Breast epithelium (tissue), 4 donors: Measurements from ENCODE around the gene PHRF1. TPM values are rescaled to one million over a fixed set of nuclear protein-coding genes. Genes with fewer than 3 reads are reported as not detected.
"Not testable (repeated sequence)": the region's sequence is repeated elsewhere in the genome, so short reads cannot be mapped to it uniquely, and the experiment has no call there.

Experiments used
- DNase-seq, 2 donors: peaks; one replicate each; pipeline ENCODE4 v3.0.0-alpha.2; 2019; ENCODE audit warnings: low spot score in 2 of 2
- H3K27ac ChIP-seq, 2 donors: fragments of 200-600 bp; sonication (generic) in 1 of 2; one replicate each; pipeline ENCODE4 v1.5.1; 2016 to 2019; ENCODE audit warnings: mild to moderate bottlenecking in 1 of 2
- H3K27me3 ChIP-seq, 2 donors: fragments of 200-600 bp; sonication (generic) in 1 of 2; one replicate each; pipeline versions ENCODE4 v1.5.1 to v1.6.0; 2017 to 2019; ENCODE audit warnings: control low read depth in 1 of 2, mild to moderate bottlenecking in 1 of 2
- H3K36me3 ChIP-seq: fragments of 200-600 bp; one replicate; pipeline ENCODE4 v1.5.1; 2019
- H3K4me1 ChIP-seq, 2 donors: fragments of 200-600 bp; sonication (generic); one replicate each; pipeline ENCODE4 v1.5.1; 2016 to 2019; ENCODE audit warnings: control low read depth in 1 of 2
- H3K4me3 ChIP-seq, 3 donors: fragments of 200-600 bp; sonication (generic); 1 replicate in 2 of 3; 2 replicates in 1 of 3; pipeline ENCODE4 v1.5.1; 2016 to 2019; ENCODE audit warnings: mild to moderate bottlenecking in 3 of 3, moderate library complexity in 2 of 3
- H3K9me3 ChIP-seq, 2 donors: fragments of 200-600 bp; sonication (generic) in 1 of 2; one replicate each; pipeline ENCODE4 v1.5.1; 2016 to 2019; ENCODE audit warnings: control low read depth in 1 of 2
- CTCF ChIP-seq, 3 donors: fragments of 450-650 bp; IDR thresholded peaks; one replicate each; pipeline ENCODE4 v1.5.1; 2016 to 2017; ENCODE audit warnings: antibody characterized with exemption in 3 of 3, mild to moderate bottlenecking in 3 of 3, moderate library complexity in 3 of 3
- POLR2A ChIP-seq: fragments of 450-650 bp; IDR thresholded peaks from one replicate; pipeline ENCODE4 v1.6.1; 2016; ENCODE audit warnings: antibody characterized with exemption, mild to moderate bottlenecking, moderate library complexity
- POLR2AphosphoS5 ChIP-seq, 3 donors: sonication (generic); formaldehyde crosslinking; IDR thresholded peaks; one replicate each; pipeline ENCODE4 v1.6.1; 2017; ENCODE audit warnings: antibody characterized with exemption in 3 of 3
- intact Hi-C: fragments of 100-400 bp; cut with DNase I; formaldehyde crosslinking; loops from one replicate; pipeline ENCODE4 v1.15.1; 2023; ENCODE audit warnings: low total_unique reads
- total RNA-seq, 3 donors: library from RNA; depleted of rRNA; stranded (reverse); fragments of >200 nt; gene quantifications; one replicate each; pipeline ENCODE4 v1.1.0, GENCODE V29; 2016

Gene PHRF1
- total RNA-seq, 3 donors from 2014 or later = 18.6 to 22.1 (median 21.3) TPM

DNA sequence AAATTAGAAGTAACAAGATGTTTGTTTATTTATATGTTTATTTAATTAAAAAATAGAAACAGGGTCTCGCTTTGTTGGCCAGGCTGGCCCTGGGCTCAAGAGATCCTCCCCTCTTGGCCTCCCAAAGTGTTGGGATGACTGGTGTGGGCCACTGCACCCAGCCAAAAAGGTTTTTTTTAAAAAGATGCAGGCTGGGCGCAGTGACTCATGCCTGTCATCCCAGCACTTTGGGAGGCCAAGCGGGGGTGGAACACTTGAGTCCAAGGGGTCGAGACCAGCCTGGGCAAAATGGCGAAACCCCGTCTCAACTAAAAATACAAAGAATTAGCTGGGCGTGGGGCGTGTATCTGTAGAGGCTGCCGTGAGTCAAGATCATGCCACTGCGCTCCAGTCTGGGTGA, 74.2 kb downstream of the PHRF1 start:
- no peak for TF ChIP-seq POLR2A
- no peaks in the 10 kb centered on the region for H3K9me3 ChIP-seq

GRCh38 chr11:653136-653535, 76.9 kb downstream of the PHRF1 start:
- H3K4me1 ChIP-seq, H3K4me3 ChIP-seq, H3K9me3 ChIP-seq, DNase-seq, H3K27me3 ChIP-seq, H3K27ac ChIP-seq, H3K36me3 ChIP-seq, intact Hi-C loops: not testable (repeated sequence)

More for the DNA sequence above, 74.2 kb downstream of the PHRF1 start:
- intact Hi-C loops = no loop called here
- no peaks in the 10 kb centered on the region for H3K4me1 ChIP-seq
- H3K27ac ChIP-seq = no peak overlapping the region
- H3K36me3 ChIP-seq = no peaks in the 10 kb centered on the region
- no peak overlapping the region for H3K4me3 ChIP-seq
- no peak for DNase-seq
- H3K27me3 ChIP-seq = no peaks in the 10 kb centered on the region

DNA sequence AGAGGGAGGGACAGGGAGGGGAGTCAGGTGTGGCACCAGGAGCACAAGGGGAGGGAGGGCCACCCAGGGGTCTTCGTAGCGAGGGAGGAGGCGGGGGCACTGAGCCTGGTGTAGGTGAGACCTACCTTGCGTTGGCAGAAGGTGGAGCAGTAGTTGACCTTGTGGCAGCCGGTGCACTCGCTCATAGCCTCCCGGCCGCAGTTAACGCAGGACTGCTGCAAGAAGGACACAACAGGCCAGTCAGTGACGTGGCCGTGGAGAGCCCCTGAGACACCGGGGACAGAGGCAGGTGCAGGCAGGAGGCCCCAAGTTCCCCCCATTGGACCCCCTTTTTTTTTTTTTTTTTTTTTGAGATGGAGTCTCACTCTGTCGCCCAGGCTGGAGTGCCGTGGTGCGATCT, 77.6 kb downstream of the PHRF1 start:
- Histone ChIP-seq H3K27ac (no peak overlapping the region), H3K9me3 (no peaks in the 10 kb centered on the region), H3K4me3 (no peak overlapping the region), H3K27me3 (no peaks in the 10 kb centered on the region), H3K36me3 (no peaks in the 10 kb centered on the region), H3K4me1 (no peaks in the 10 kb centered on the region)
- no peak for DNase-seq
- TF ChIP-seq POLR2AphosphoS5 (IDR thresholded peaks at IDR 0.05) (no peak), POLR2A (no peak), CTCF (IDR thresholded peaks at IDR 0.05) (no peak)
- intact Hi-C loops = no loop called here

GRCh38 chr11:654444-654843, 78.2 kb downstream of the PHRF1 start:
- intact Hi-C loops = not testable (repeated sequence)

DNA sequence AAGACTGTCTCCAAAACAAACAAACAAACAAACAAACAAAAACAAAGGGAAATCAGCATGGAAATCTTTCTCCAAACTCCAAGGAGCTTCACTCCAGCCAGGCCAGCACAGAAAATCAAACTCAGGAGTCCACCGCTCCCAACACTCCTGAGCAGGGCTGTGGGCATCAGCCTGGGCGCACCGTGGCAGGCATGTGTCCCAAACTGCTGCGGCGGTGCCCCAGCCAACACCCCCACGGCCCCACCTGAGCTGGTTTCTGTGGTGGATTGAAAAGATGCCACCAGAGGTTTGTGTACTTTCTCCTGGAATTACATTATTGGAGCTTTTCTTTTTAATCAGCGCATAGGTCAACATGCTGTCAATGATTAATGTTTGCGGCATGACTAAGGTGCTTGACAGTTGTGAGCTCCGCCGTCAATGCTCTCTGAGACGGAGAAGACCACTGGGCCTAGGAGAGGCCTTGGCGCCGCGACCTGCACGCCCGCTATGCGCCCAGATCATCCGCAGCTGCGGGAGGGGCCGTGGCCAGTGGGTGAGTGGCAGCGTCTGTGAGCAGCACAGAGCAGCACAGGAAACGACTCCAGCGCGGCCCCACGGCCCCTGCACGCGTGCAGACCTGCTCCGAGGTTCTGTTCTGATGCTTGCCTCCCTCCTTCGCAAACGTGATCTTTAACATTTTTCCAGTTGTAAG, 78.9 kb downstream of the PHRF1 start:
- no peaks in the 10 kb centered on the region for H3K27me3 ChIP-seq
- TF ChIP-seq CTCF (IDR thresholded peaks at IDR 0.05) (no peak), POLR2AphosphoS5 (IDR thresholded peaks at IDR 0.05) (no peak), POLR2A (no peak)
- no peak for DNase-seq
- intact Hi-C loops = no loop called here
- no peaks in the 10 kb centered on the region for H3K9me3 ChIP-seq
- no peak overlapping the region for H3K27ac ChIP-seq
- H3K4me1 ChIP-seq = no peaks in the 10 kb centered on the region
- no peaks in the 10 kb centered on the region for H3K36me3 ChIP-seq
- no peak overlapping the region for H3K4me3 ChIP-seq

More at GRCh38 chr11:654444-654843, 78.2 kb downstream of the PHRF1 start:
- H3K4me3 ChIP-seq, H3K27ac ChIP-seq, H3K27me3 ChIP-seq, DNase-seq, H3K4me1 ChIP-seq, H3K9me3 ChIP-seq, H3K36me3 ChIP-seq: not testable (repeated sequence)

DNA sequence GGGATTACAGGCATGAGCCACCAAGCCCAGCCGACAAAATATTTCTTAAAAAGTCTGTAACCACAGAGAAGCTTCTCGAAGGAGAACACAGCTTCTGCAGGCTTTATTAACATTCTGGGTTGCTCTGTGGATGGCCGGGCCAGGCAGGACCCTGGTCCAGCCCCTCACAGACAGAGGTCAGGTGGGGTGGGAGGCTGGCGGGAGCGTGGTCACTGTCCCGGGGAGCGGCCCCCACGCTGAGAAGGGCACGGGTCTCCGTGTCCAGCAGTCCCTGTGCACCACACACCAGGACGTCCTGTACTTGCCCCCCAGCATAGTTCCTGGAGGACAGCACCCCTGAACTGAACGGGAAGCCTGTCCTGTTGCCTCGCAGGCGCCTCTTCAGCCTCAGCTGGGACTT, 80.2 kb downstream of the PHRF1 start:
- DNase-seq = no peak
- TF ChIP-seq POLR2AphosphoS5 (IDR thresholded peaks at IDR 0.05) (no peak), POLR2A (no peak), CTCF (IDR thresholded peaks at IDR 0.05) (no peak)
- Histone ChIP-seq H3K4me1 (no peaks in the 10 kb centered on the region), H3K9me3 (no peaks in the 10 kb centered on the region), H3K27ac (no peak overlapping the region), H3K27me3 (no peaks in the 10 kb centered on the region), H3K36me3 (no peaks in the 10 kb centered on the region), H3K4me3 (no peak overlapping the region)
- intact Hi-C loops = no loop called here

- no peaks in the 10 kb centered on the region for H3K4me1 ChIP-seq
- intact Hi-C loops = no loop called here
- H3K27ac ChIP-seq = no peak overlapping the region
- H3K27me3 ChIP-seq = no peaks in the 10 kb centered on the region
- TF ChIP-seq POLR2AphosphoS5 (IDR thresholded peaks at IDR 0.05) (no peak), POLR2A (no peak), CTCF (IDR thresholded peaks at IDR 0.05) (no peak)
- H3K9me3 ChIP-seq = no peaks in the 10 kb centered on the region
- no peak overlapping the region for H3K4me3 ChIP-seq
- DNase-seq = no peak
- no peaks in the 10 kb centered on the region for H3K36me3 ChIP-seq
Observed at GRCh38 chr11:656866-657265, 80.6 kb downstream of the PHRF1 start.
